Measurements from ENCODE around the gene DNAAF8.

The DNAAF8 gene

DNA sequence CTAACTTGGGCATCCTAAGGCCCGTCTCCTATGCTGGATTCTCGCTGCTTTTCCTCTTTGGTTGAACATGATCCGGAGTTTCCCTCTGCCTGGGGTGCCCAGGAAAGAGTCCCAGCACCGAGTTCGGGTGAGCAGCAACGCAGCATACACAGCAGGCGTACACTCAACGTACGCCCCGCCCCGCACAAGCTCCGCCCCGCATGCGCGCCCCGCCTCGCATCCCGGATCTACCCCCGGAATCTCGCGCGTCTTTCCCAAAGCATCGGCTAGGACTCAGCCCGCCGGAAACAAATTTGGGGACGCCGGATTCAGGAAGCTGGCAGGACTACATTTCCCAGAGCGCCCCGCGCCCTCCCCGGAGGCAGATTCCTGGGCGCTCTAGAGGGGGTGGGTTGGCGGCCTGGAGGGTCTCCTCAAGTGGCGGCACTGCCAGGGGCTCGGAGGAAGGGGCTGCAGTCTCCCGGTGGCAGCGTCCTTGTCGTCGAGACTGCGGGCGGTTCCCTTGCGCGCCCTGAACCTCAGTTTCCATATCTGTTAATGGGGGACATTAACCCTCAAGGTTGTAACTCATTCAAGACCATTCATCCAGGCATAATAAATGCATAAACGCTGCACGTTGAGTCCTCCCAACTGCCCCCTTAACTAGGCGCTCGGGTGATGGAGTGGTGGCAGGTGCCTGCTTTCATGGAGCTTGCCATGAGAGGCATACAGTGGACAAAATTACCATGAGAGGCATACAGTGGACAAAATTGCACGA lies 34.4 kb downstream of the DNAAF8 start:
- H3K9me3 ChIP-seq (ENCODE audit: insufficient read depth, low read length) = no peaks in the 10 kb centered on the region
- DNase-seq (ENCODE audit: low read depth, low spot score) = peak; percentile 97
- H3K4me1 ChIP-seq (ENCODE audit: insufficient read depth, insufficient read length) = peaks cover 13% of the 10 kb centered on the region
- no peak for TF ChIP-seq SUZ12 (IDR thresholded peaks at IDR 0.05; ENCODE audit: extremely low read depth, insufficient read depth, insufficient read length)
- no peak for TF ChIP-seq ZNF274 (IDR thresholded peaks at IDR 0.05; ENCODE audit: low read depth, low read length)
- H3K4me3 ChIP-seq (ENCODE audit: insufficient read length, low read depth) = peak overlapping the region; percentile 94
- H3K27me3 ChIP-seq (ENCODE audit: insufficient read depth, insufficient read length) = no peaks in the 10 kb centered on the region
- peak overlapping the region; percentile 85 for H3K9ac ChIP-seq (ENCODE audit: insufficient read length, low read depth)
- peaks cover 21% of the 10 kb centered on the region for H3K36me3 ChIP-seq (ENCODE audit: insufficient read depth, insufficient read length, low read length)

DNA sequence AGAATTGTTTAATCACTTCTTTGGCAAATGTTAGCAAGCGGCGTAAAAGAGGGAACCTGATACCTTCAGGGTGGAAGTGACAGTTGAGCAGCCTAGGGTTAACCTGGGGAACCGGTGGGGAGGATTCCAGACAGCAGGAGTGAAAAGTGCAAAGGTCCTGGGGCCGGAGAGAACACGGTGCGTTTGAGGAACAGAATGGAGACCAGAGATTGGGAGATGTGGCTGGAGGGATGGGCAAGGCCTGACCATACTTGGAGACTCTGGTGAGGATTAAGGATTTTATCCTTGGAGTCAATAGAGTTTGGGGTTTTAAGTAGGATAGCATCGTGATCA lies 34.9 kb downstream of the DNAAF8 start:
- Histone ChIP-seq H3K27me3 (ENCODE audit: insufficient read depth, insufficient read length) (no peaks in the 10 kb centered on the region), H3K9me3 (ENCODE audit: insufficient read depth, low read length) (no peaks in the 10 kb centered on the region), H3K4me1 (ENCODE audit: insufficient read depth, insufficient read length) (peaks cover 13% of the 10 kb centered on the region), H3K9ac (ENCODE audit: insufficient read length, low read depth) (peak overlapping the region; percentile 62), H3K4me3 (ENCODE audit: insufficient read length, low read depth) (peak overlapping the region; percentile 31), H3K36me3 (ENCODE audit: insufficient read depth, insufficient read length, low read length) (peaks cover 15% of the 10 kb centered on the region)
- TF ChIP-seq SUZ12 (IDR thresholded peaks at IDR 0.05; ENCODE audit: extremely low read depth, insufficient read depth, insufficient read length) (no peak), ZNF274 (IDR thresholded peaks at IDR 0.05; ENCODE audit: low read depth, low read length) (no peak), YY1 (IDR thresholded peaks at IDR 0.05; ENCODE audit: insufficient read depth, insufficient read length) (no peak)
- DNase-seq (ENCODE audit: low read depth, low spot score) = no peak

DNA sequence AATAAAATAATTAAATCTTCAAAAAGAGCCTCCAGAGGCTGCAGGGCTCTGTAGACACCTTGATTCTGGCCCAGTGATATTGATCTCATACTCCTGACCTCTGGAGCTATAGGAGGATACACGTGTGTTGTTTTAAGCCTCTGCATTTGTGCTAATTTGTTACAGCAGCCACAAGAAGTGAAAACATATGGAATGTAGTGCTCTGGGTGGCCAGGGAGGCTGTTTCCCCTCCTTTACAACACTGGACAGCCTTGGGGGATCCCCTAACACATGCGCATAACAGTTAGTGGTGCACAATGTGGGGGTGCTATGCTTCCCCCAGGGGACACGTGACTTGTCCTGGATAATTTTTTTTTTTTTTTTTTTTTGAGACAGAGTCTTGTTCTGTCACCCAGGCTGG lies 37.3 kb downstream of the DNAAF8 start:
- Histone ChIP-seq H3K36me3 (ENCODE audit: insufficient read depth, insufficient read length, low read length) (no peaks in the 10 kb centered on the region), H3K4me3 (ENCODE audit: insufficient read length, low read depth) (no peak overlapping the region), H3K9me3 (ENCODE audit: insufficient read depth, low read length) (peaks cover 6% of the 10 kb centered on the region; the same call in 1 of the 2 replicates), H3K9ac (ENCODE audit: insufficient read length, low read depth) (no peak overlapping the region), H3K4me1 (ENCODE audit: insufficient read depth, insufficient read length) (peaks cover 5% of the 10 kb centered on the region), H3K27me3 (ENCODE audit: insufficient read depth, insufficient read length) (no peaks in the 10 kb centered on the region)
- no peak for TF ChIP-seq SUZ12 (IDR thresholded peaks at IDR 0.05; ENCODE audit: extremely low read depth, insufficient read depth, insufficient read length)
- no peak for DNase-seq (ENCODE audit: low read depth, low spot score)

DNA sequence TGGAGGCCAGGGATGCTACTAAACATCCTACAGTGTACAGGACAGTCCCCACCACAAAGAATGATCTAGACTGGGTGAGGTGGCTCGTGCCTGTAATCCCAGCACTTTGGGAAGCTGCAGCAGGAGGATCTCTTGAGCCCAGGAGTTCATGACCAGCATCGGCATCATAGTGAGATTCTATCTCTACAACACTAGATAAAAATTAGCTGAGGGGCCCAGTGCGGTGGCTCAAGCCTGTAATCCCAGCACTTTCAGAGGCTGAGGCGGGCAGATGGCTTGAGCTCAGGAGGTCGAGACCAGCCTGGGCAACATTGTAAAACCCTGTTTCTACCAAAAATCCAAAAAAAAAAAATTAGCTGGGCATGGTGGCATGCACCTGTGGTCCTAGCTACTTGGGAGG lies 38.0 kb downstream of the DNAAF8 start:
- Histone ChIP-seq H3K4me1 (ENCODE audit: insufficient read depth, insufficient read length) (peaks cover 5% of the 10 kb centered on the region), H3K4me3 (ENCODE audit: insufficient read length, low read depth) (no peak overlapping the region), H3K27me3 (ENCODE audit: insufficient read depth, insufficient read length) (no peaks in the 10 kb centered on the region), H3K36me3 (ENCODE audit: insufficient read depth, insufficient read length, low read length) (no peaks in the 10 kb centered on the region), H3K9me3 (ENCODE audit: insufficient read depth, low read length) (peaks cover 6% of the 10 kb centered on the region; the same call in 1 of the 2 replicates), H3K9ac (ENCODE audit: insufficient read length, low read depth) (no peak overlapping the region)
- TF ChIP-seq ZNF274 (IDR thresholded peaks at IDR 0.05; ENCODE audit: low read depth, low read length) = no peak
- no peak for TF ChIP-seq YY1 (IDR thresholded peaks at IDR 0.05; ENCODE audit: insufficient read depth, insufficient read length)
- no peak for TF ChIP-seq SUZ12 (IDR thresholded peaks at IDR 0.05; ENCODE audit: extremely low read depth, insufficient read depth, insufficient read length)
- no peak for DNase-seq (ENCODE audit: low read depth, low spot score)

DNA sequence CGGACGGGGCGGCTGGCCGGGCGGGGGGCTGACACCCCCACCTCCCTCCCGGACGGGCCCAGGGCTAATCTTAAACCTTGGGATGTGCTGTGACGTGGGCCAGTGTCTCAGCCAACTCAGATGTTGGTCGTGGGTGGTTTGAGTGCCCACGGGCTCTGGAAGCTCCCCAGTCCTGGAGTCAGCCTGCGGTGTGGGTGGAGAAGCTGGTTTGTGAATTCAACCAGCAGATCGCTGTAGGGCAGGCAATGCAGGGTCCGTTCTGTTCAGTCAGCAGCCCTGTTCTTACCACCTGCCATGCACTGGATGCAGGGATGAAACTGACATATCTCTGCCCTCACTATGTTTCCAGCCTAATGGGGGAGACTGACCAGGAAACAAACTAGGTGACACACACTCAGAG lies 40.7 kb downstream of the DNAAF8 start:
- no peak overlapping the region for H3K9ac ChIP-seq (ENCODE audit: insufficient read length, low read depth)
- no peak overlapping the region for H3K4me3 ChIP-seq (ENCODE audit: insufficient read length, low read depth)
- no peaks in the 10 kb centered on the region for H3K4me1 ChIP-seq (ENCODE audit: insufficient read depth, insufficient read length)
- H3K36me3 ChIP-seq (ENCODE audit: insufficient read depth, insufficient read length, low read length) = no peaks in the 10 kb centered on the region
- peaks cover 6% of the 10 kb centered on the region; the same call in 1 of the 2 replicates for H3K9me3 ChIP-seq (ENCODE audit: insufficient read depth, low read length)
- no peaks in the 10 kb centered on the region for H3K27me3 ChIP-seq (ENCODE audit: insufficient read depth, insufficient read length)
- TF ChIP-seq SUZ12 (IDR thresholded peaks at IDR 0.05; ENCODE audit: extremely low read depth, insufficient read depth, insufficient read length) (no peak), ZNF274 (IDR thresholded peaks at IDR 0.05; ENCODE audit: low read depth, low read length) (no peak), YY1 (IDR thresholded peaks at IDR 0.05; ENCODE audit: insufficient read depth, insufficient read length) (no peak)
- no peak for DNase-seq (ENCODE audit: low read depth, low spot score)

DNA sequence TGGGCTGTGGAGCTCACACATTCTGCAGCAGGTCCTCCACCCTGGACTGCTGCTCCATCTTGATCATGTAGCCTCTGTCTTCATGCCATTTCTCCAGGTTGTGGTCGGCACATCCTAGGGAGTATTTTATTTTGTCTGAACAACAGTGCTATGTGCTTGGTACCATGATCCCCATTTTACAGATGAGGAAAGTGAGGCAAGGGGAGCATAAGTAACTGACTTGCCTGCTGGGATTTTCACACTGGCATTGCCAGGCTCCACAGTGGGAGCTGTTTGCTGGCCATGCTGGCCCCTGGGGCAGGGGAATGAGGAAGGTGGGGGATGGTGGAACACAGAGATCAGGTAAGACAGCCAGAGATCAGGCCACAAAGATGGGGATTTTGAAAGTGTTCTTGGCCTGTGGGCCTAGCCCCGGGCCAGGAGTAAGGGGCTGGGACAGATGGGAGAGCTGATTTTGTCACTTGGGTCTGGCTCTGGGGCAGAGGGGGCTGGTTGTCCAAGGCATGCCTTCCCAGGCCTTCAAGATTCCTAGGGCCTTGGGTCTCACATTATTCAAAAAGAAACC lies 41.9 kb downstream of the DNAAF8 start:
- H3K9me3 ChIP-seq (ENCODE audit: insufficient read depth, low read length) = peaks cover 6% of the 10 kb centered on the region; the same call in 1 of the 2 replicates
- DNase-seq (ENCODE audit: low read depth, low spot score) = no peak
- H3K27me3 ChIP-seq (ENCODE audit: insufficient read depth, insufficient read length) = no peaks in the 10 kb centered on the region
- no peaks in the 10 kb centered on the region for H3K36me3 ChIP-seq (ENCODE audit: insufficient read depth, insufficient read length, low read length)
- no peaks in the 10 kb centered on the region for H3K4me1 ChIP-seq (ENCODE audit: insufficient read depth, insufficient read length)
- TF ChIP-seq YY1 (IDR thresholded peaks at IDR 0.05; ENCODE audit: insufficient read depth, insufficient read length) = no peak
- TF ChIP-seq SUZ12 (IDR thresholded peaks at IDR 0.05; ENCODE audit: extremely low read depth, insufficient read depth, insufficient read length) = no peak
- TF ChIP-seq ZNF274 (IDR thresholded peaks at IDR 0.05; ENCODE audit: low read depth, low read length) = no peak
- H3K9ac ChIP-seq (ENCODE audit: insufficient read length, low read depth) = no peak overlapping the region
- no peak overlapping the region for H3K4me3 ChIP-seq (ENCODE audit: insufficient read length, low read depth)

DNA sequence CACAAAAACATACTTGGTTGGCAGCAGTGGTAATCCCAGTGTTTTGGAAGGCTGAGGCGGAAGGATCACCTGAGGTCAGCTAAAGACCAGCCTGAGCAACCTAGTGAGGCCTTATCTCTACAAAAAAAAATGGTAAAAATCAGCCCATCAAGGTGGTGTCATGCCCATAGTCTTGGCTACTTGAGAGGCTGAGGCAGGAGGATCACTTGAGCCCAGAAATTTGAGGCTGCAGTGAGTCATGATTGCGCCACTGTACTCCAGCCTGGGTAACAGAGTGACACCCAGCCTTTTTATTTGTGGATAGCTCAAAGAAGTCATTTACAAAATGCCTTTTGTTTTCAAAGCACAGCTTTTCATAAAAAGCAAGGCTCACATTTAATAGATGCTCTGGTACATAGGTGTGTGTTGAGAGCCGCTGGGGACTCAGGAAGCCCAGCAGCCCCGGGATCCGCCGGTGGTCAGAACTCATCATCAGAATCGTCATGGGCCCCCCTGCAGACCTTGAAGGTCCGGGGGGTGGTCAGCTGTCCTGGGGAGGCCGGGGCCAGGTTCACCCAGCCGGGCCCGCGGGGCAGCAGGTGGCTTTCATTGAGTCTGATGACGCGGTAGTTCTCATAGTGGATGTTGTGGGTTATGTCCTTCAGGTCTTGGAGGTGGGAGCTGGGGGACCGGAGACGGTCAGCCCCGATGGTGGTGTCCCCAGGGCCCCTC lies 43.2 kb downstream of the DNAAF8 start:
- Histone ChIP-seq H3K36me3 (ENCODE audit: insufficient read depth, insufficient read length, low read length) (no peaks in the 10 kb centered on the region), H3K4me3 (ENCODE audit: insufficient read length, low read depth) (no peak overlapping the region), H3K9me3 (ENCODE audit: insufficient read depth, low read length) (peaks cover 6% of the 10 kb centered on the region; the same call in 1 of the 2 replicates), H3K9ac (ENCODE audit: insufficient read length, low read depth) (no peak overlapping the region), H3K27me3 (ENCODE audit: insufficient read depth, insufficient read length) (no peaks in the 10 kb centered on the region), H3K4me1 (ENCODE audit: insufficient read depth, insufficient read length) (no peaks in the 10 kb centered on the region)
- no peak for TF ChIP-seq ZNF274 (IDR thresholded peaks at IDR 0.05; ENCODE audit: low read depth, low read length)
- TF ChIP-seq YY1 (IDR thresholded peaks at IDR 0.05; ENCODE audit: insufficient read depth, insufficient read length) = no peak
- no peak for TF ChIP-seq SUZ12 (IDR thresholded peaks at IDR 0.05; ENCODE audit: extremely low read depth, insufficient read depth, insufficient read length)
- no peak for DNase-seq (ENCODE audit: low read depth, low spot score)
